GM12864 (cell line): ENCODE results near the gene KCNE2.

Experiments
- DNase-seq: peaks from one replicate; pipeline ENCODE4 v3.0.0-alpha.2; 2011; ENCODE audit warnings: low read depth
- H3K4me3 ChIP-seq: 2 replicates; pipeline ENCODE4 v1.5.1; 2011; ENCODE audit warnings: mild to moderate bottlenecking, low read depth, low read length, control low read depth
- TF ChIP-seq, protein P1 (sequence below): IDR thresholded peaks from 2 replicates; pipeline ENCODE4 v1.5.1; 2011; ENCODE audit warnings: low read depth, mild to moderate bottlenecking, moderate library complexity, low read length, control low read depth, inconsistent platforms; ENCODE audit errors: missing control alignments

The KCNE2 gene

DNA sequence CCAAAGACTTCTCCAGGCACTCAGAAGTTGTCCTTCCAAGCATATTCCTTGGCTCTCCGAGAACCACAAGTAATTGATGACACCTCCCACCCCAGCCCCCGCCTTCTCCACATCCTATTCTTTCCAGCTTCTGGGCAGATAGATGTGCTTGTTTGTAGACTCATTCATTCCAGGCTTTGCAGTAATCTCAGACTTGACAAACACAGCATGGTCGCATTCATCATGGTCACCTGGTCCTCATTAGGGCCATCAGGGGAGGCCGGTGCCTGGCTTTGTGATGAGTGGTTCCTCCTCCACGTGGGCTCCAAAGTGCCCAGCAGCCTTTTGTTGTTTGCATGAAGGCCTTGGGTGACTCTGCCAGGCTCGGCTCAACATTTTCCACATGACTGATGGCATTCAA is 28.5 kb upstream of the KCNE2 start:
- no peak overlapping the region for H3K4me3 ChIP-seq
- no peak for DNase-seq
- TF ChIP-seq, protein P1, sequence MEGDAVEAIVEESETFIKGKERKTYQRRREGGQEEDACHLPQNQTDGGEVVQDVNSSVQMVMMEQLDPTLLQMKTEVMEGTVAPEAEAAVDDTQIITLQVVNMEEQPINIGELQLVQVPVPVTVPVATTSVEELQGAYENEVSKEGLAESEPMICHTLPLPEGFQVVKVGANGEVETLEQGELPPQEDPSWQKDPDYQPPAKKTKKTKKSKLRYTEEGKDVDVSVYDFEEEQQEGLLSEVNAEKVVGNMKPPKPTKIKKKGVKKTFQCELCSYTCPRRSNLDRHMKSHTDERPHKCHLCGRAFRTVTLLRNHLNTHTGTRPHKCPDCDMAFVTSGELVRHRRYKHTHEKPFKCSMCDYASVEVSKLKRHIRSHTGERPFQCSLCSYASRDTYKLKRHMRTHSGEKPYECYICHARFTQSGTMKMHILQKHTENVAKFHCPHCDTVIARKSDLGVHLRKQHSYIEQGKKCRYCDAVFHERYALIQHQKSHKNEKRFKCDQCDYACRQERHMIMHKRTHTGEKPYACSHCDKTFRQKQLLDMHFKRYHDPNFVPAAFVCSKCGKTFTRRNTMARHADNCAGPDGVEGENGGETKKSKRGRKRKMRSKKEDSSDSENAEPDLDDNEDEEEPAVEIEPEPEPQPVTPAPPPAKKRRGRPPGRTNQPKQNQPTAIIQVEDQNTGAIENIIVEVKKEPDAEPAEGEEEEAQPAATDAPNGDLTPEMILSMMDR, result no peak

DNA sequence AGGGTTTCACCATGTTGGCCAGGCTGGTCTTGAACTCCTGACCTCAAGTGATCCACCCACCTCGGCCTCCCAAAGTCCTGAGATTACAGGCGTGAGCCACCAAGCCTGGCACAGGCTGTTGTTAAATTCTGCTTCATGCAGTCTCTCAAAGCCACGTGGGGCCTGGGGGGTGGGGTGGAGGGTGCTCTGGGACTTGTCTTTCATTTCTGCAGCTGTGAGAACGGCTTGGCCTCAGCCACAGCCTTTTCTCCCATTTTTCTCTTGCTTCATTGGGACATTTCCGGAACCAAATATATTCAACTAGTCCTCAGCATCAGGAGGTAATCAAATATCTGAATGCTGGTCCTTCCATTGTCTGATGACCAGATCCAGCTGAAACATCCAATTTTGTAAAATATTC is 27.6 kb upstream of the KCNE2 start:
- TF ChIP-seq, protein P1, result no peak
- no peak overlapping the region for H3K4me3 ChIP-seq
- DNase-seq, result no peak

DNA sequence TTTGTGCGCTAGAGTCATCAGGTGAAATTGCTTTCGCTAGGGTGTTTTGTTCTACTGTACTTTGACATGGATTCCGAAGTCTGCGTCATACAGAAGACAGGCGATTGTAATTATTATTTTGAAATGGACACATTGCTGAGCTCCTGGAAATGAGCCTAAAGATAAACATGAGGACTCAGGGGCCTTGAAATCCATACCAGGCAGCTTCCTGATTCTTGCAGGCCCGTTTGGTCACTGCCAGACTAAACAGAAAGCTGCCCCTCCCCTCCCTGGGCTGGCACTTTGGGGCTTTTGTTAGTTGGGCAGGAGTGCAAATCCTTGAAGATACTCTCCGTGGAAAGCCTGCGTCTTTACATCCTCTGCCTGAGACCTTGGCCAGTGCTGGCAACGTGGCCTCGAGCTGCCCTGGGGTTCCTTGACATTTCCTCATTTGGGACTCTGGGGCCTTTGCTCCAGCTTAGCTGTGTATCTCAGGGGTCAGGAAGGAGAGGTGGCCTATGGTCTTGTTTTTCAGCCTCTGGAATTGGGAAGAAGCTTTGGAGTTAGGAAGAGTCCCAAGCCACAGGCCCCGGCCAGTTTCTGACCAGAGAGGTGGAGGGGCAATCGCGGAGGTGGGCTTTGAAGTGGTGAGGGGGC is 26.9 kb upstream of the KCNE2 start:
- TF ChIP-seq, protein P1, result no peak
- no peak for DNase-seq

DNA sequence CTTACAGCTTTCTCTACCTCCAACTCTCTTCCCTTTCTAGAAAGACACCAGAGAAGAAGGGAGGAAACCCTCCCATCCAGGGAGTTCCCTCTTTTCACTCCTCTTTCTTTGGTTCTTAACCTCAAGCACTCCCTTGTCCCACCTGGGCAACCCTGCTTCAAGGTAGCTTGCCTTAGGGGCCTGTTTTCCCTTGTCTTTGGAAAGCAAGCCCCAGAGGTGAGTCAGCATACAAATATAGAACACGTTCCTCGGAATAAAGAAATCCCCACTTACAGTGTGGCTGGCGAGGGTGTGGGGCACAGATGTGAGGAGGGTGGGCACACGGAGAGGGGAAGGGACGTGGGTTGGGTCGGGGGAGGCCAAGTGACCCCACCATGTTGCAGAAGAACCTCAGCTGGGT is 26.1 kb upstream of the KCNE2 start:
- H3K4me3 ChIP-seq, result no peak overlapping the region
- TF ChIP-seq, protein P1, result no peak
- no peak for DNase-seq

More for the DNA sequence above, 26.9 kb upstream of the KCNE2 start:
- H3K4me3 ChIP-seq, result no peak overlapping the region

DNA sequence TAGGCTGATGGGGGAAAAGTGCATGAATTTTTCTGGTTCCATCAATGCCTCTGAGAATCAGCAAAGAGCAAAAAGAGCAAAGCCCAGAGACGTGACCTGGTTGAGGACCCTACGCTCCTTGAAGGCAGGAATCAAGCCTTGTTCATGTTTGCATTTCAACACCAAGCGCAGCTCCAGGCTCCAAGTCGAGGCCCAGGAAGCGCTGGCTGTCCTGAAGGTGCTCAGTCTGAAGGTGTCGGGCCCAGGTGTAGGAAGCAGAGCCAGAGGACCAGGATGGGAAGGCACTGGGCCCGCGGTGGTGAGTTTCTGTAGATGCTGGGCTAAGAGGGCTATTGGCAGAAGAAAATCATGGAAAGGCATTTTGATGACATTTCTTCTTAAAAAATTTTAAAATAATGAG is 25.6 kb upstream of the KCNE2 start:
- TF ChIP-seq, protein P1, result no peak
- DNase-seq, result no peak
- H3K4me3 ChIP-seq, result no peak overlapping the region

DNA sequence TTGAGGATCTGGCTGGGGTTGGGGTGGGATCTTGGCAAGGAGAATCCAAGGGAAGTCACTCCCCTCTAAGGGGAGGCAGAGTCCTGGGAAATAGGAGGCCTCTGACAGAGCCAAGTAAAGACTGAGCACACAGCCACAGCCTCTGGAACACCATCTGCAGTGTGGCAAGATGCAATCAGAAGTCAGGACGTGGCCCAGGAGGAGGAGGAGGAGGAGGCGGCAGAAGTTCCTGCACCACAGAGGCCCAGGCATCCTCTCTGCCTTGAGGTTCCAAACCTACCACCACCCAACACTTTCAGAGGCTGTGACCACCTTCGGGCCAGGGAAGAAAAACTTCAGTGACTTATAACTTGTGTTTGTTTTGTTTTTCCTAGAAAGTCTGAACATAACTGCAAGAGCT is 23.7 kb upstream of the KCNE2 start:
- no peak for DNase-seq
- TF ChIP-seq, protein P1, result no peak
- no peak overlapping the region for H3K4me3 ChIP-seq

- DNase-seq, result no peak
- H3K4me3 ChIP-seq, result no peak overlapping the region
- TF ChIP-seq, protein P1, result no peak
These were observed 21.3 kb upstream of the KCNE2 start for GRCh38 chr21:34342476-34342875.
